ENCODE data around the gene KRT15. TPM values are rescaled to one million over a fixed set of nuclear protein-coding genes. Genes with fewer than 3 reads are reported as not detected.

KRT15 gene
- total and polyA plus RNA-seq, 7 experiments from 2014 or later: not detected

DNA sequence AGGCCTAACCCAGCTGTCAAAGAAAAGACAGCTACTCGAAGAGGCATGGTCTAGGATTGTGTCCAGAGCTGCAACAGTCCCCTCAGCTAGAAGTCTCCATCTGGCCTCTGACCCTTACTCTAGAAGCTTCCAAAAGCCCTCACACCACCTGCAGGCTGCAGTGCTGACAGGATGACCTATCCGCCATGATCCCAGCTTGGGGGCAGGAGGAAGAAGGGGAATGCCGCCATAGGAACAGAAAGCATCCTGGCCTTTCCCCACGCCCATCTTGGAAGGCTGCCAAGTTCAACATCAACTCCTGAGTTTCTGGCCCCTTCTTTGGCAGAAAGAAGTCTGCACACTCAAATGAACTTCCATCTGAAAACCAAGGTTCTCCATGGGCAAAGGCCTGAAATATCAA, 25.9 kb downstream of the KRT15 start:
- ChIA-PET POLR2A (no interaction called here), CTCF (no interaction called here)
- Mint-ChIP-seq H3K27ac (peak overlapping the region in 1 of 9 donors; percentile 21), H3K9me3 (no peaks in the 10 kb centered on the region), H3K4me1 (peaks cover 11 to 36% (median 28%) of the 10 kb centered on the region in 7 donors), H3K36me3 (no peaks in the 10 kb centered on the region), H3K27me3 (no peaks in the 10 kb centered on the region), H3K4me3 (no peak overlapping the region)
- no peaks in the 10 kb centered on the region for H3K9me3 ChIP-seq (ENCODE audit: control insufficient read depth in 2 of 3, low read length in 3 of 3)
- intact Hi-C loops (cut with micrococcal nuclease): loop anchor here in 1 of 2 donors (5.0 kb wide), 1 partner anchor 170 kb away; no protein-coding TSS in a partner anchor
- no peaks in the 10 kb centered on the region for H3K36me3 ChIP-seq (ENCODE audit: control insufficient read depth in 2 of 3, insufficient read depth in 3 of 3, low read length in 3 of 3)
- H3K4me3 ChIP-seq (ENCODE audit: low read length): no peak overlapping the region
- no peak overlapping the region for H3K27ac ChIP-seq (ENCODE audit: low read depth, low read length)
- no peaks in the 10 kb centered on the region for H3K27me3 ChIP-seq (ENCODE audit: control insufficient read depth in 2 of 2, insufficient read depth in 2 of 2, low read length in 2 of 2)
- no peak for DNase-seq
- no peak for ATAC-seq
- peaks cover 5 to 14% of the 10 kb centered on the region in 2 donors for H3K4me1 ChIP-seq (ENCODE audit: control insufficient read depth in 2 of 2, insufficient read depth in 2 of 2, low read length in 2 of 2)

DNA sequence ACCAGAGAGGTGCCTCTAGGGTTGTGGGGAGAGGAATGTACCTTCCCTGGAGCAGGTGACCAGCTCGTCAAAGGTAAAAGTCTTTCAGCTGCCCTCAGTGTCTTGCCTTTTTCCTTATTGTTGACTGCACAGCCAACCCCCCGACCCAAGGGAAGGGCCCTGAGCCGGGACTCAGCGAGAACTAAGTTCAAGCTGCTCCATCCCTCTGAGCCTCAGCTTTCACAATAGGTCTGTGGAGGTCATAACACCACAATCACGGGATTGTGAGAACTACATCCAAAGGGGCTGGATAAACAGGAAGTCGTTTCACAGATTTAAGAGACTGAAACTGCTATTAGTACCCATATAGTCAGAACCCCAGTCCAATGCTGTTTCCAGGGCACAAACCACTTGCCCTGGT, 26.3 kb downstream of the KRT15 start:
- no peak overlapping the region for H3K27ac ChIP-seq (ENCODE audit: low read depth, low read length)
- no peak overlapping the region for H3K4me3 ChIP-seq (ENCODE audit: low read length)
- intact Hi-C loops (cut with micrococcal nuclease): loop anchor here in 1 of 2 donors (5.0 kb wide), 1 partner anchor 170 kb away; no protein-coding TSS in a partner anchor

DNA sequence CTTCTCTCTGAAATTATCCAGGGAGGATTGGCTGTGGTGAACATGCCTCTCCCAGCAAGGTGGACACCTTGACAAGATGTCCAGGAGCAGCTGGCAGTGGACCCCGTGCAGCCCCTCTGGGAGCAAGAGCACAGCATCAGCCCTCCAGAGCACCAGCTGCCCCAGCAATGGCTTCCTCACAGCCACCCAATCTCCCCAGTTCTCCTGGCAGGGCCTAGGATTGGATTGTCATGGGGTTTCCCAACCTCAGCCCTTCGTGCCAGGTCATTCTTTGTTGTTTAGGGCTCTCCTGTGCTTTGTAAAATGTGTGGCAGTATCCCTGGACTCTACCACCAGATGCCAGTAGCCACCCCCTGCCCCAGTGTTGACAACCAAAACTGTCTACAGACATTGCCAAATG, 27.2 kb downstream of the KRT15 start:
- intact Hi-C loops (cut with micrococcal nuclease): loop anchor here in 1 of 2 donors (5.0 kb wide), 1 partner anchor 169 kb away; no protein-coding TSS in a partner anchor
- no peak for DNase-seq
- Histone ChIP-seq H3K27me3 (ENCODE audit: control insufficient read depth in 2 of 2, insufficient read depth in 2 of 2, low read length in 2 of 2) (no peaks in the 10 kb centered on the region), H3K4me1 (ENCODE audit: control insufficient read depth in 2 of 2, insufficient read depth in 2 of 2, low read length in 2 of 2) (peaks cover 5% of the 10 kb centered on the region in 2 donors), H3K4me3 (ENCODE audit: low read length) (no peak overlapping the region), H3K9me3 (ENCODE audit: control insufficient read depth in 2 of 3, low read length in 3 of 3) (no peaks in the 10 kb centered on the region), H3K27ac (ENCODE audit: low read depth, low read length) (no peak overlapping the region), H3K36me3 (ENCODE audit: control insufficient read depth in 2 of 3, insufficient read depth in 3 of 3, low read length in 3 of 3) (no peaks in the 10 kb centered on the region)
- Mint-ChIP-seq H3K27ac (no peak overlapping the region), H3K9me3 (no peaks in the 10 kb centered on the region), H3K36me3 (no peaks in the 10 kb centered on the region), H3K27me3 (no peaks in the 10 kb centered on the region), H3K4me3 (no peak overlapping the region), H3K4me1 (peaks cover 3 to 28% (median 20%) of the 10 kb centered on the region in 7 donors)
- ChIA-PET CTCF (no interaction called here), POLR2A (no interaction called here)
- no peak for ATAC-seq

More for the DNA sequence above, 26.3 kb downstream of the KRT15 start:
- Mint-ChIP-seq H3K4me1 (peaks cover 11 to 36% (median 28%) of the 10 kb centered on the region in 7 donors), H3K27me3 (no peaks in the 10 kb centered on the region), H3K4me3 (no peak overlapping the region), H3K36me3 (no peaks in the 10 kb centered on the region), H3K9me3 (no peaks in the 10 kb centered on the region), H3K27ac (peak overlapping the region in 1 of 9 donors; percentile 80)
- ChIA-PET CTCF (interaction anchor here (0.7 kb wide), 1 partner anchor 172 kb away, joined by 5 read pairs; no protein-coding TSS in a partner anchor), POLR2A (no interaction called here)
- no peaks in the 10 kb centered on the region for H3K27me3 ChIP-seq (ENCODE audit: control insufficient read depth in 2 of 2, insufficient read depth in 2 of 2, low read length in 2 of 2)
- H3K4me1 ChIP-seq (ENCODE audit: control insufficient read depth in 2 of 2, insufficient read depth in 2 of 2, low read length in 2 of 2): peaks cover 5 to 14% of the 10 kb centered on the region in 2 donors
- H3K36me3 ChIP-seq (ENCODE audit: control insufficient read depth in 2 of 3, insufficient read depth in 3 of 3, low read length in 3 of 3): no peaks in the 10 kb centered on the region
- no peaks in the 10 kb centered on the region for H3K9me3 ChIP-seq (ENCODE audit: control insufficient read depth in 2 of 3, low read length in 3 of 3)
- DNase-seq (no peak), ATAC-seq (peak; percentile 48)

DNA sequence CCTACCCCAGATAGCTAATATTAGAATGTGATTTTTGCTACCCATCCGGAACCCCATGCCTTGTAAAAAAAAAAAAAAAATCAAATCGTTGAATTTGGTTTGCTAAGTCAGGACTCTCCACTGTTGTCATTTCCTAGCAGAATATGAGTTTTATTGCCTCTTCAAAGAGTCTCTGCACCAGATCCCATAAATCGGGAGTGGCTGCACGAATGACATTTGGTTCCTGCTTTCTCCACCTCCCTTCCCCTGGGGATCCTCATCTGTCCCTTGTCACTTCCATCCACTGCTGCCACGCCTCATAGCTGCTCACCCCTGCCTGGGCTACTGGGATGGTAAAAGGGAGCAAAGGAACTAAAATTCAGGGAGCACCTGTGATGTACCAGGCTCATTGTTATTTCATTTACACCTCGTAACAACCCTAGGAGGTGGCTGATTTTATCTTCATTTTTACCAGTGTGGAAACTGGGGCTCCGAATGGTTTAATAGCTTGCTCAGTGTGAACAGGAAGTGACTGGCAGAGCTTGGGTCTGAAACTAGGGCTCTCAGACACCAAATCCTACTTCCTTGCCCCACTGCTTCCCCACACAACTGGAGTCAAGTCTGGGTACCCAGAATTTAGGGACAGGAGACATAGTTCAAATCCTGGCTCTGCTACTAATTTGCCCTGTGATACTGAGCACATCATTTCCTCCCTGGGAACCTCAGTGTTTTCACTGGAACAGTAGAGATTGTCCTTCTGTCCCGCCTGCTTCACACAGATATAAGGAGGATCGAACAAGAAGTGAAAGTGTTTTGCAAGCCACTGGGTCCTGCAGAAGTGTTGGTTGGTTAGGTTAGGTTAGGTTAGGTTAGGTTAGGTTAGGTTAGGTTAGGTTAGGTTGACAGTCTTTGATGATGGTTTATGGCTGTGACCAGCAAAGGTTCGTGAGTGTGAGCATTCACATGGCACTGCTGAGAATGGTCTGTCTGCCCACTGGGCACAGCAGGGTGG, 28.4 kb downstream of the KRT15 start:
- peak overlapping the region in 3 of 9 donors; percentile 20 to 85 (median 74) for H3K27ac Mint-ChIP-seq
- CTCF ChIA-PET: interaction anchor here (1.2 kb wide), 1 partner anchor 60 kb away, joined by 3 read pairs; no protein-coding TSS in a partner anchor
- no peaks in the 10 kb centered on the region for H3K9me3 Mint-ChIP-seq
- Histone ChIP-seq H3K4me3 (ENCODE audit: low read length) (no peak overlapping the region), H3K4me1 (ENCODE audit: control insufficient read depth in 2 of 2, insufficient read depth in 2 of 2, low read length in 2 of 2) (peaks cover 5% of the 10 kb centered on the region in 2 donors), H3K27me3 (ENCODE audit: control insufficient read depth in 2 of 2, insufficient read depth in 2 of 2, low read length in 2 of 2) (no peaks in the 10 kb centered on the region), H3K27ac (ENCODE audit: low read depth, low read length) (no peak overlapping the region), H3K36me3 (ENCODE audit: control insufficient read depth in 2 of 3, insufficient read depth in 3 of 3, low read length in 3 of 3) (no peaks in the 10 kb centered on the region), H3K9me3 (ENCODE audit: control insufficient read depth in 2 of 3, low read length in 3 of 3) (no peaks in the 10 kb centered on the region)
- H3K4me3 Mint-ChIP-seq: peak overlapping the region in 2 of 10 donors; percentile 5 to 32
- no peaks in the 10 kb centered on the region for H3K36me3 Mint-ChIP-seq
- no peaks in the 10 kb centered on the region for H3K27me3 Mint-ChIP-seq
- ATAC-seq (peak; percentile 51), DNase-seq (peak in 2 of 9 donors; percentile 7 to 14)
- POLR2A ChIA-PET: no interaction called here
- peaks cover 0 to 24% (median 19%) of the 10 kb centered on the region in 7 donors for H3K4me1 Mint-ChIP-seq
- intact Hi-C loops (cut with micrococcal nuclease): loop anchor here in 1 of 2 donors (5.0 kb wide), 1 partner anchor 168 kb away; no protein-coding TSS in a partner anchor

DNA sequence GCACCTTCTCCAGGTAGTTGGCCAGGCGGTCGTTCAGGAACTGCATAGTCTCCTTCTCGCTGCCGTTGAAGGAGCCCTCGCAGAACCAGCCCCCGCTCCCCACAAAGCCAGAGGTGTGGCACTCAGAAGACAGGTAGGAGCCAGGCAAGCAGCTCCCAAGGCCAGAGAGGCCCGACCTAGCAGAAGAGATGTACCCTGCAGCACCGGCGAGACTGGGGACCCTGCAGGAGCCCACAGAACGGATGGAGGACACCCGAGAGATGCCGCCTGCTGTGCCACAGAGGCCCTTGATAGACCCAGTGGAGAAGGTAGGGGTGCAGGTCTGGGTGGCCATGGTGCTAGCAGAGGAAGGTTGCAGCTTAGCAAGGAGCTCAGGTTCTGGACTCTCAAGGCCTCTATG, 29.2 kb downstream of the KRT15 start, which contains the start of gene KRT36:
TSS of gene KRT36 (minus strand) at position 380 of the 400 bp plus-strand sequence. CDS start at position 334, 46 bp downstream.
- Histone ChIP-seq H3K4me3 (ENCODE audit: low read length) (no peak within 1 kb of the TSS), H3K4me1 (ENCODE audit: control insufficient read depth in 2 of 2, insufficient read depth in 2 of 2, low read length in 2 of 2) (peaks cover 5% of the 10 kb centered on the region in 2 donors), H3K27ac (ENCODE audit: low read depth, low read length) (no peak within 1 kb of the TSS), H3K36me3 (ENCODE audit: control insufficient read depth in 2 of 3, insufficient read depth in 3 of 3, low read length in 3 of 3) (no peaks in the 10 kb centered on the region), H3K9me3 (ENCODE audit: control insufficient read depth in 2 of 3, low read length in 3 of 3) (no peaks in the 10 kb centered on the region), H3K27me3 (ENCODE audit: control insufficient read depth in 2 of 2, insufficient read depth in 2 of 2, low read length in 2 of 2) (no peaks in the 10 kb centered on the region)
- peak within 1 kb of the TSS in 3 of 9 donors; percentile 20 to 85 (median 74) for H3K27ac Mint-ChIP-seq
- H3K27me3 Mint-ChIP-seq: no peaks in the 10 kb centered on the region
- peaks cover 0 to 24% (median 19%) of the 10 kb centered on the region in 7 donors for H3K4me1 Mint-ChIP-seq
- POLR2A ChIA-PET: no interaction called here
- H3K4me3 Mint-ChIP-seq: peak within 1 kb of the TSS in 2 of 10 donors; percentile 5 to 32
- no peak for DNase-seq
- H3K9me3 Mint-ChIP-seq: peaks cover 0 to 1% (median 0%) of the 10 kb centered on the region in 11 donors
- ATAC-seq: no peak
- intact Hi-C loops (cut with micrococcal nuclease): no loop called here
- no peaks in the 10 kb centered on the region for H3K36me3 Mint-ChIP-seq
- CTCF ChIA-PET: interaction anchor here (1.2 kb wide), 1 partner anchor 61 kb away, joined by 3 read pairs; no protein-coding TSS in a partner anchor

DNA sequence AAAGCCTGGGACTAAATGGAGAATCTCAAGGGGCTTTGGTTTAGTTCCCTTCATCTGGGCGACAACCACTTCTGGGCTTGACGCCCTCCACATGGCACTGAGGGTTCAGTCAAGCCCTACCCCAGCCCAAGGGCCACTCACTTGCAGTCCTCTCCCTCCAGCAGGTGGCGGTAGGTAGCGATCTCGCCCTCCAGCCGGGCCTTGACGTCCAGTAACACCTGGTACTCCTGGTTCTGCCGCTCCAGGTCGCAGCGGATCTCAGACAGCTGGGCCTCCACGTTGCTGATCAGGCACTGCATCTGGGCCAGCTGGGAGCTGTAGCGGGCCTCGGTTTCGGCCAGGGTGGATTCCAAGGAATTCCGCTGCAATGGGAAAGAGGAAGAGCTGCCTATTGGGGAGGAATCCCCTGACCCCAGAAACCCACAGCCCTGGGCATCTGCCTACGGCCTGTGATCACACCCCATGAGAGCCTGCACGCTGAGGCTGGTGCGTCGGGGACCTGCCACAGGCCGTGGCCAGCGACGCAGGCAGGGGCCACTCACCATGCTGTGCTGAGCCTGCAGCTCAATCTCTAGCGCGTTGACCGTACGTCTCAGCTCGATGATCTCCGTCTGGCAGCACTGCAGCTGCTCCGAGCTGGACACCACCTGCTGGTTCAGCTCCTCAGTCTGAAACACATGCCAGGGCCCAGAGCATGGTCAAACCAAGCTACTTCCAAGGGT, 31.7 kb downstream of the KRT15 start:
- Mint-ChIP-seq H3K27ac (no peak overlapping the region), H3K4me1 (peaks cover 0 to 12% (median 11%) of the 10 kb centered on the region in 7 donors)

More for the DNA sequence above, 31.7 kb downstream of the KRT15 start:
- DNase-seq: peak in 1 of 9 donors; percentile 58
- peaks cover 0 to 2% (median 0%) of the 10 kb centered on the region in 5 donors for H3K27me3 Mint-ChIP-seq
- H3K9me3 Mint-ChIP-seq: peaks cover 0 to 1% (median 0%) of the 10 kb centered on the region in 11 donors
- no peaks in the 10 kb centered on the region for H3K9me3 ChIP-seq (ENCODE audit: control insufficient read depth in 2 of 3, low read length in 3 of 3)
- no peak overlapping the region for H3K4me3 Mint-ChIP-seq
- ChIA-PET CTCF (interaction anchor here (0.7 kb wide), 1 partner anchor 40 kb away, joined by 3 read pairs; no protein-coding TSS in a partner anchor), POLR2A (no interaction called here)
- intact Hi-C loops (cut with micrococcal nuclease): loop anchor here in 1 of 2 donors (1.0 to 2.0 kb wide), 2 partner anchors 162 to 175 kb away; no protein-coding TSS in a partner anchor
- no peaks in the 10 kb centered on the region for H3K36me3 ChIP-seq (ENCODE audit: control insufficient read depth in 2 of 3, insufficient read depth in 3 of 3, low read length in 3 of 3)
- H3K4me1 ChIP-seq (ENCODE audit: control insufficient read depth in 2 of 2, insufficient read depth in 2 of 2, low read length in 2 of 2): peaks cover 5% of the 10 kb centered on the region in 2 donors
- no peak overlapping the region for H3K4me3 ChIP-seq (ENCODE audit: low read length)
- H3K27ac ChIP-seq (ENCODE audit: low read depth, low read length): no peak overlapping the region
- ATAC-seq: no peak
- H3K36me3 Mint-ChIP-seq: no peaks in the 10 kb centered on the region
- H3K27me3 ChIP-seq (ENCODE audit: control insufficient read depth in 2 of 2, insufficient read depth in 2 of 2, low read length in 2 of 2): no peaks in the 10 kb centered on the region
